Stromal cell of bone marrow (primary cell): ENCODE measurements around the gene CTCF.
A peak's percentile ranks its signal among the peaks of the same experiment; 100 is the strongest.
"Not testable (repeated sequence)": the region's sequence is repeated elsewhere in the genome, so short reads cannot be mapped to it uniquely, and the experiment has no call there.

Experiments
- DNase-seq: peaks from one replicate; pipeline ENCODE4 v3.0.0-alpha.2; 2012; ENCODE audit warnings: low read depth

CTCF gene, protein sequence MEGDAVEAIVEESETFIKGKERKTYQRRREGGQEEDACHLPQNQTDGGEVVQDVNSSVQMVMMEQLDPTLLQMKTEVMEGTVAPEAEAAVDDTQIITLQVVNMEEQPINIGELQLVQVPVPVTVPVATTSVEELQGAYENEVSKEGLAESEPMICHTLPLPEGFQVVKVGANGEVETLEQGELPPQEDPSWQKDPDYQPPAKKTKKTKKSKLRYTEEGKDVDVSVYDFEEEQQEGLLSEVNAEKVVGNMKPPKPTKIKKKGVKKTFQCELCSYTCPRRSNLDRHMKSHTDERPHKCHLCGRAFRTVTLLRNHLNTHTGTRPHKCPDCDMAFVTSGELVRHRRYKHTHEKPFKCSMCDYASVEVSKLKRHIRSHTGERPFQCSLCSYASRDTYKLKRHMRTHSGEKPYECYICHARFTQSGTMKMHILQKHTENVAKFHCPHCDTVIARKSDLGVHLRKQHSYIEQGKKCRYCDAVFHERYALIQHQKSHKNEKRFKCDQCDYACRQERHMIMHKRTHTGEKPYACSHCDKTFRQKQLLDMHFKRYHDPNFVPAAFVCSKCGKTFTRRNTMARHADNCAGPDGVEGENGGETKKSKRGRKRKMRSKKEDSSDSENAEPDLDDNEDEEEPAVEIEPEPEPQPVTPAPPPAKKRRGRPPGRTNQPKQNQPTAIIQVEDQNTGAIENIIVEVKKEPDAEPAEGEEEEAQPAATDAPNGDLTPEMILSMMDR

DNA sequence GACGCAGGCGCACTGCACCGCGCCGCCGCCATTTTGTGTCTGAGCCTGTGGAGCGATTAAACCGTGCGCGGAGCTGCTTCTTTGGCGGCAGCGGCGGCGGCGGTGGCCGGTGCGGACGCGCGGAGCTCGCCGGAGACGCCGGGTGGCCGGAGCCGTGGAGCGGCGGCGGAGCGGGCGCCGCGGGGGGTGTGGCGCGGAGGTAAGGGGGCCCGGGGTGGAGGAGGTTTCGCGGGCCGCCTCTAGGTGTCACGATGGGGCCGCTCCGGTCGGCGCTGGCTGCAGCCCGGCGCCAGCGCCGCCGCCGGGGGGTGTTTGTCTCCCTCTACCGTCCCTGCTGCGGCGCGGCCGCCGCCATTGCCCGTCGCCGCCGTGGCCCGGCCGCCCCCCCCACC is at the start of gene CTCF:
Gene CTCF, plus strand, starts transcription at position 1 of the 392 bp plus-strand sequence. CDS start 48,307 bp downstream, outside the sequence.
- peak; percentile 67 for DNase-seq

DNA sequence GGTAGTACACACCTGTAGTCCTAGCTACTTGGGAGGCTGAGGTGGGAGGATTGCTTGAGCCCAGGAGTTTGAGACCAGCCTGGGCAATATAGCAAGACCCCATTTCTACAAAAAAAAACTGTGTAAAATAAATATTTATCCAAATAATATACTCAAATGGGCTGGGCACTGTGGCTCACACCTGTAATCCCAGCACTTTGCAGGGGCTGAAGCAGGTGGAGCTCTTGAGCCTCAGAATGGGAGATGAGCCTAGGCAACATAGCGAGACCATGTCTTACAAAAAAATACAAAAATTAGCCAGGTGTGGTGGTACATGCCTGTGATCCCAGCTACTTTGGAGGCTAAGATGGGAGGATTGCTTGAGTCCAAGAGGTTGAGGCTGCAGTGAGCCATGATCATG is 48.4 kb upstream of the CTCF start:
- not testable (repeated sequence) for DNase-seq

DNA sequence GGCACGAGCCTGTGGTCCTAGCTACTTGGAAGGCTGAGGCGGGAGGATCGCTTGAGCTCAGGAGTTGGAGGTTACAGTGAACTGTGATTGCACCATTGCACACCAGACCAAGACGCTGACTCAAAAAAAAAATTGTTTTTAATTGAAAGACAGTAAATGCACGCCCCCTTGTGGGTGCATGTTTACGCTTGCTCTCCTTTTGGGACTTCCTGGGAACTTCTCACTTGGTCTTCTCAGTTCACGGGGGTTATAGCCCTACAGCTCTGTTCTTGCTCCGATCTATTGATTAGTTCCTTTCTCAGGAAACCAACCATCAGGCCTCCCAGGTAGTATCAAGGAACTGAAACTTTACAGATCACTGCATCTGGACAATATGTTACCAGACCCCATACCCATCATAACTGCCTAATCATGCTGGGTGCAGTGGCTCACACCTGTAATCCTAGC is 47.9 kb upstream of the CTCF start:
- DNase-seq = peak; percentile 79

DNA sequence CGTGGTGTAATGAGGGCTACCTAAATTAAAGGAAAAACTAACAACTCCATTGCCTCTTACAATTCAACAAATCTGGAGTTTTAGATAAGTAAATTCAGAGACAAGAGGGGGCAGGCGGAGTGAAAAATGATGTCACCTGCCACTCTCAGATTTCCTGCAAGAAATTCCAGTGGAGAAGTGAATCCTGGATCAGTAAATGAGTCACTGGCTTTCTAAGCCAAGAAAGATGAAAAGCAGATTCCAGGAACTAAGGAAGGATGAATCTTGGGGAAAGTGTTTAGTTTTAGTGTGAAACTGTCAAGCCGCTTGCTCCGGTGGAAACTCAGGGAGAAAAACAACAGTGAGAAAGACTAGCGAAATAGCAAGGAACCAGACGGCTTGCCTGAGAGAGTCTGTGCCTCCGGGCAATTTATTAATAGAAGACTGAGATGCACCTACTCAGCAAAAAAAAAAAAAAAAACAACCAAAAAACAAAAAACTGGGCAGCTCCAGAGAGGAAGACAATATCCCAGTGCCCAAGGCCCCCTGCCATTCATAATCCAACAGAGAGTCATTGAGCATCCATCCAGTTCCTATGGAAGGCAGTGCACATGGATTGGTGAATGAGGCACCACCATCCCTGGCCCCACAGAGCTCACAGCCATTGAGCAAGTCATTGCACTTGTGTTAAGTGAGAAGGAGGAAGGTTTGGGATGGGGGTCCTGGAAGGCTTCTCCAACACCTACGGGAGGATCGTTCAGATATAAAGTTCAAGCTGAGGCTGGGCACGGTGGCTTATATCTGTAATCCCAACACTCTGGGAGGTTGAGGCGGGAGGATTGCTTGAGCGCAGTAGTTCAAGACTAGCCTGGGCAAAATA is 45.8 kb upstream of the CTCF start:
- DNase-seq = no peak

DNA sequence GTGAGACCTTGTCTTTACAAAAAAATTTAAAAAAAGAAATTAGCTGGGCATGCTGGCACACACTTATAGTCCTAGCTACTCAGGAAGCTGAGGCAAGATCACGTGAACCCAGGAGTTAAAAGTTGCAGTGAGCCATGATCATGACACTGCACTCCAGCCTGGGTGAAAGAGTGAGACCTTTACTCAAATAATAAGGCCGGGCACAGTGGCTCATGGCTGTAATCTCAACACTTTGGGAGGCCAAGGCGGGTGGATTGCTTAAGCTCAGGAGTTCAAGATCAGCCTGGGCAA is 45.2 kb upstream of the CTCF start:
- DNase-seq = no peak

DNA sequence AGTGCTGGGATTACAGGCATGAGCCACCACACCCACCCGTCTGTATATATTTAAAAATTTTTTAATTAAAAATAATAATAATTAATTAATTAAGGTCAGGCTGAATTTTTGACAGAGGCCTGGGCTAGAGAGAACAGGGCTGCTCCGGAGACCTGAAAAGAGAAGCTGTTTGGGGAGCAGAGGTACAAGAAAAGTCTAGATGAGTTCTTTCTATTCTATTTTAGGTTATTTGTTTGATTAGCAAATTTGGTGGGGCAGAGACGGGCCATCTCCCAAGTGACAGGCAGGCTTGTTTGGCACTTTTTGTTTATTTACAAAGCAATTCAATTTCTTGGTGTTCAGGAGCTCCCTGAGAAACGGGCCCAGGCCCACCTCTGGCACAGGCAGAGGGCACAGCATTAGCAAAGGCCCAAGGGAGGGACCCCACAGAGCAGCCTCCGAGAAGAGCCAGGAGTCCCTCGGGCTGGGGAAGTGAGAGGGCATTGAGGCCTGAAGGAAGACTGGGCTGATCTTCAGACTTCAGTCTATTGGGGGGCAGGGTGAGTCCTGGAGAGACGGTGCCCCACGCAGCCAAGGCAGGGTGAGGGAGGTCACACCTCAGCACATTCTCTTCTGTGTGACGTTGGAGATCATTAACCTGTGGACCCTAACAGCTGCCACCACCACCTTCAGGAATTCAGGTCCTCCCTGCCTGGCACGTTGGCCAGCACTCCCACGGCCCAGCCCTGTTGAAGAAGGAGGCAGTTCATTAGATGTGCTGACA is 44.5 kb upstream of the CTCF start:
- no peak for DNase-seq

DNA sequence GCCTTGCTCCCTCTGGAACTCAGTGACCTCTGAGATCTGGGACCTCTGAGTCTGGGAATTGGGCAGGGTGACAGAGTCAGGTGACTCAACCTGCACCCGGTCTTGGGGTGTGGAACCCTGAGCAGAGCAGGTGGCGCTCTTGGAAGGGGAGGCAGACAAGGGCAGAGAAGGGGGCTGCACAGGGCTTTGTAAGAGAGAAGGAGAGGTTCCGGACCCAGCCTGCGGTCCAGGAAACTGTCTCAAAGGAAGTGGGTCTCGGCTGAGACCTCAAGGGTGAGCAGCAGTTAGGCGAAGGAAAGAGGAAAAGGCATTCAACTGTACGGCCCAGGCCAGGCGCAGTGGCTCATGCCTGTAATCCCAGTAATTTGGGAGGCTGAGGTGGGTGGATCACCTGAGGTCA is 43.6 kb upstream of the CTCF start:
- DNase-seq = no peak

DNA sequence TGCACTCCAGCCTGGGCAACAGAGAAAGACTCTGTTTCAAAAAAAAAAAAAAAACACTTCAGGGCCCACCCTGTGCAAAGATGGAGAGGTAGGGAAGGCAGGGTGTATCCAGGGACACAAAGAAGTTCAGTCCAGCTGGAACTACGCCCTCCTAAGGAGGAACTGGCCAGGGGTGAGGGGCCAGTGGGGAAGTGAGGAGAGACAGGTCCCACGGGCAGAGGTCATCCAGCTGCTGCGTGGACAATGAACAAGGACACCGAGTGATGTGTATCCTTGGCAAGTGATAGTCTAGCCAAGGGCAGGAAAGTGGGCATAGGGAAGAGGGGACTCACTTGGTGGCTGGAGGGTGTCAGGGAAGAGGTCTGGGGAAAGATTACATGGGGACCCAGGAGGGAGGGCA is 43.1 kb upstream of the CTCF start:
- no peak for DNase-seq

DNA sequence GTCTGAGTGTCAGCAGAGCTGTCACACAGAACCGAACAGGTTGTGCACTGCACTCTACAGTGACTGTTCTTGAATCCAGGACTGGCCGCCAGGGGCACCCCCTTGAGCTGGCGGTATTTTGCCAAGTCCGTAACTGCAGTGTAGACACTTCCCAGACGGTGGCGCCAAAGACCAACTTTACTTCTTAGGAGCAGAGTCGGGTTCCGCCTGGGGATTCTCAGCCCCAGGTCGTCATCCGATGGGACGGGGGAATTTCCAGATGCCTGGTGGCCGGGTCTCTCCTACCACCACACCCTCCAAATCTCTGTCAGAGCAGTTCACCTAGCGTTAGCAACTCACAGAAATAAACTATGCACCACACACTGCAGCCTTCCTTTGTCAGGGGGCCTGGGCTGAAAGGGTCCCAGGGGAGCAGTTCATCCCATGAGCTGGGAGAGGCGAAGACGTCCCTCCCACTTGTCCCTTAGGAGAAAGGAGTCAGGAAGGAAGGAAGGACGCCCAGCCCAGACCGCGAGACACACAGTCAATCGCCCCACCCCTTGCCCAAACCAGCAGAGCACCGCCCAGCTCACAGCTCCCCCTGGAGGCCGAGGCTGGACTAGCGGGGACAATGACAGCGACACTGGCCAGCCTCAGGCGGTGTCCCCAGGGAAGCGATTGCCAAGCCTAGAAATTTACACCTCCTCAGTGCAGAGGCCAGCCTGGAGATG is 41.1 kb upstream of the CTCF start:
- peak; percentile 90 for DNase-seq

DNA sequence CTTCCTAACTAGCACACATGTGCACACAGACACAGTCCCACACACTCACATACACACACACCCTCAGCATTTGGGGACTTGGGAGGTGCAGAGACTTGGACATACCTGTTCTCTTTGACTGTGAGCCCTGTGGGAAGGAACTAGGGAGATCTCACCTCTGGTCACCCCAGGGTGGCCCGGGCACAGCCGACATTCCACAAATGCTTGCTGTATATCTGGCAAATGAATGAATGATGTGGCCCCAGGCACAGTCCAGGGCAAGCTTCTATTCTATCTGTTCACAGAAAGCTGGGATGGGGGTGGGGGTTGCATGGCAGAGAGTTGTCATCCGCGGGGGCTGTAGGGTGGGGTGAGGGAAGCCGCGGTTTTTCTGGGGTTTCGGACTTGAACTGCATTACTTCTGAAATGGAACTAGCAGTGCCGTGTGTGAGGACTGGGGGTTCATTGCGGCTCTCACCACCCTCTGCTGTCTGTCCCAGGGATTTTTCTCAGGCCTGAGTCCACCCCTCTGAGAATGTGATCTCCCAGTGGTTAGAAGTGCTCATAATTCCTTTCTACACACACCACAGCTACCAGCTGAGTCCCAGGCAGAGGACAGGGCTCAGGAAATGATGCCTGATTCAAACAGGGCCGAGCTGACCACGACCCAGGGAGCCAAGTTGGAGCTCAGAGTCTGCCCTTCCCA is 37.0 kb upstream of the CTCF start:
- DNase-seq = no peak

DNA sequence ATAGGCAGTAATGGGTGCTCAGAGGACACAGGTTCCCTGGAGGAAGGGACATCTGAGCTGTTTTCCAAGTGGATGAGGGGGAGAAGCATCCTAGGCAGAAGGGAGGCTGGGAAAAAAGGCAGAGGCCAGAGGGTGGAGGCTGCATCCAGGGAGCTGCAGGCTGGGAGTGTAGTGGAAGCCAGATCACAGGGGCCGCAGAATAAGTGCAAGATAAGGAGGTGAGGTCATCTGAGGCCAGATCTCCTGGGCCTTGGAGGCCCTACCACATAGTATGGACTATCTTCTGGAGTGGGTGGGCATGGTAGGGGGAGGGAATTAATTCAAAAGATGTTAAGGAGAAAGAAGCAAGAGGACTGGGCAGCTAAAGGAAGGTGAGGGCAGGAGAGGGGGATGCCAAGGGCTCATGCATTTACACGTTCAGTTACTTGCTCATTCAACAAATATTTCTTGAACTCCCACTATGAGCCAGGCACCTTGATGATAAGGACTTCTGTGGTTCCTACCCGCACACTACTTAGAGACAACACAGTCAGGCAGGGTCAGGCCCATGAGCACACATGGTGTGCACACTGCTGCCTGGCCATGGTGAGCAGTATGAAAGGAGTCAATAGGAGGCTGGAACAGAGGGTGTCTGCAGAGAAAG is 36.1 kb upstream of the CTCF start:
- no peak for DNase-seq

DNA sequence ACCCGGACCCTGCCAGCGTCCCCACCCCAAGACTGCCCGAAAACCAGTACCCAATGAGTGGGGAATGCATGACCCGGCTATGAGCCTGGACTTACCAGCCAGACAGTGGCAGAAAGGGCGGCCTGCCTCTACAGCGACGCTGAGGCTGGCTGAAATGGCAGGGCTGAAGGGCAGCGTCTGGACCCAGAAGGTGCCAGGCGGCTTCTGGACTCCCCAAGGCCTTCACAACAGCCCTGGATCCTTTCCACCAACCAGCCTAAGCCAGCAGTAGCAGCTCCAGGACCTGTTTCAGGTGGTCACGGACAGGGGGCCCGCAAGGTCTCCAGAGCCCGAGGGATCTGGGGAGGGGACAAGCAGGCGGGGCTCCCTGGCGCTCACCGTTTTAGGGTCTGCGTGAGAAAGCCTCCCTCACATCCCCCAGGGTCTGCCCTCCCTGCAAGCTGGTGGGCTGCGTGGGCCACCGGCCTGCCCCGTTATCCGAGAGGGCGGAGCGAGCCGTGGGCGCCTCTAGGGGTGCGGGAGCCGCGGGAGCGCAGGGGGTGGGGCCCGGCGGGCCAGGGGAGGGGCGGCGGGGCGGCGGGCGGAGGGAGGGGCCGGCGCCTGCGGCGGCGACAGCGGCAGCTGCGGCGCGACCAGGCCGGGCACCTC is 34.0 kb upstream of the CTCF start, which contains the start of gene RIPOR1:
Gene RIPOR1, plus strand, starts transcription at position 608 of the 648 bp plus-strand sequence. CDS start 9,618 bp downstream, outside the sequence.
- no peak for DNase-seq

DNA sequence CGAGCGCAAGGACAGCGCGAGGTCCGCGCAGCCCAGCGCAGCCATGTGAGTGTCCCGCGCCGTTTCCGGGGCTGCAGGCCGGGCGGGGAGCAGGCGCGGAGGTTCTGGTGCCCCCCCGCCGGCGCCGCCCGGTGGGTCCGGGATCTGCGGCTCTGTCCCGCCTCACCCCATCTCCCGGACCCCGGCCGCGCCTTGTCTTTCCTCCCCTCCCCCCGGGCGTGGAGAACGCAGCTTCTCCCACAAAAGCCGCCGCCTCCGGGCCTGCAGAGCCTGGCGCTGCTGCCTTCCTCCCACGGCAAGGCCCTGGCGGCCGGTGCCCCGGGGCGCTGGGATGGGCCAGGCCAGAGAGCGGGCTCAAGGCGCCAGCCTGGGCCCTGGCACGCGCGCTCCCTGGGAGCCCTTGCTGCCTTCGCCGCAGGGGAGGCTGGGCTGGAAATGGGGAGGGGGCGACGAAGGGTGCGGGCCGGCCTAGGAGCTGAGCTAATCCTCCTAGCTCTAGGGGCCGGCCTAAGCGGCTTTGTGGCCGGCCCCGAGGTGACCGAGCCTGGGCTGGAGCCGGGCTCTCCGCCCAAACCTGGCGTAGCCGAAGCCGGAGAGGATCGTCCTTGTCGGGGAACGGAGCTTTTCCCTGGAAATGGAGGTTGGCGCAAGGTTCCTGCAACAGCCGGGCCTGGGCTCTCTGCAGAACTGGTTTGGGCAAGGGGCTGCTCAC is 33.3 kb upstream of the CTCF start:
- no peak for DNase-seq

DNA sequence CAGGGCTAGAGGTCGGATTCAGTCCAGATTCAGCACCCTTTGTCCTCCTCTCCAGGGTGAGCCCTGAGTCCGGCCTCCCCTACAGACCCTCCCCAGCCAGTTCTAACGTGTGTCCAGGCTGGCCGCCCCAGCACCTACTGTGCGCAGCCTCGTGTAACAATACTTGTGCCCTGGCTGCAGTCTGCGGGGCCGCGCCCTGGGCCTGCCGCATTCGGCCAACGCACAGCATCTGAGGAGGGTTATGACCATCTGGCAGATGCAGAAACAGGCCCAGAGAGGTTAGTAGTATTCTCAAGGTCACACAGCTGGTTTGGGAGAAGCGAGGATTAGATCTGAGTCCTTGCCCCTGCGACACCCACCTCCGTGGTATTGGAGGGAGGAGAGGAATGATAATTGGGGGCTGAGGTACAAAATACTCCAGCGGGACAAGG is 32.7 kb upstream of the CTCF start:
- DNase-seq = no peak

DNA sequence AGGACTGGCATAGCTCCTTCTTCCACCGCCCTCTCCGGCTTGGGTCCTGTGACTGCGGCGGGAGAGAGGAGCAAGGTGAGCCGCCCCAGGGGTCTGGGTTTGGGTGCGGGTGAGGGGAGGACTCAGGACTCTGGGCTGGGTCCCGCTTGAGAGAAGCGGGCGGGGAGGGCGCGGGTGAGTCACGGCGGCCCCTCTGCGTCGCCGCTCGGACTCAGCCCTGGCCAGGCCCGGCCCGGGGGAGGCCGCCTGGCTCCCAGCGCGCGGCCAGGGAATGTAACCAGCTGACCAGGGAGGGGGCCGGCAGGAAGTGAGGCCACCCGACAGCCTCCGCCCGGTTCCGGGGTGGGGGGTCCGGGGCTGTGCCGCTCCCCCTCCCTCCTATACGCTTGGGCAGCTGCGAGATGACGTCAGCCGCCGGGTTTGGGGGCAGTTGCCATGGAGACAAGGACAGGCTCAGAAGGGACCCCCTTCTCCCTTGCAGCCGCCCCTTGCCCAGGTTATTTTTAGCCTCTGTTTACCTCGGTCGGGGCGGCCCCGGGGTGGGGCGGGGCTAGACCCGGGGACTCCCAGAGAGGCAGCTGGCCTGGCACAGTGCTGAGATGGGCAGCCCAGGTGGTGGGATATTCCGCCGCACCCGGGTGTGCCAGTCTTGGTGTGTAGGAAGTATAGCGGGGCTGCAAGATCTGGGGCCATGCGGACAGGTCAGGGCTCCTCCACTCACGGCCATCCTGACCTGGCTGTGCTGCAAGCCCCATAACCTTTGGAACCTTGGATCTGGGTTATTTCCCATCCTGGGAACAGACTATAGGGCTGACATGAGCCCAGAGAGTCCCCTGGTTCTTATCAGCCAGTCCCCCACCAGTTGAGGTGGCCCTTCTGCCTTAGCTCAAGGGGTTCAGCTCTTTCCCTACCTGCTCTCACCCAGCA is 32.0 kb upstream of the CTCF start:
- peak; percentile 51 for DNase-seq

DNA sequence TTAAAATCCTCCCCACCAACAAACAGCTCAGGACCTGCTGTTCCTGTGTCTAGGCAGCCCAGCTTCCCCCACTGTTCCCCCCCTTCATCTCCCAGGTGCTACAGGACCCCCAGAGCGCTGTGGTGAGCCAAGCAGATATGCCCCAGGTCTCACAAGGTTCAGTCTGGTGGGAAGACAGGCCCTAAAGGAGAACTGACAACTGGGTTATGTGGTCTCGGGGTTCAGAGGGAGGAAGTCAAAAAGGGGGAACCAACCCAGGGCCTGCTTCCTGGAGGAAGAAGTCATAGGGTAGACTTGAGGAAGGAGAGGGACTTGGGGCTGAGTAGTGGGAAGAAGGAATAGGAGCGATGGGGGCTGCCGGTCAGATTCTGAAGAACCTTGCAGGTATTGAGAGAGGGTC is 31.1 kb upstream of the CTCF start:
- no peak for DNase-seq

DNA sequence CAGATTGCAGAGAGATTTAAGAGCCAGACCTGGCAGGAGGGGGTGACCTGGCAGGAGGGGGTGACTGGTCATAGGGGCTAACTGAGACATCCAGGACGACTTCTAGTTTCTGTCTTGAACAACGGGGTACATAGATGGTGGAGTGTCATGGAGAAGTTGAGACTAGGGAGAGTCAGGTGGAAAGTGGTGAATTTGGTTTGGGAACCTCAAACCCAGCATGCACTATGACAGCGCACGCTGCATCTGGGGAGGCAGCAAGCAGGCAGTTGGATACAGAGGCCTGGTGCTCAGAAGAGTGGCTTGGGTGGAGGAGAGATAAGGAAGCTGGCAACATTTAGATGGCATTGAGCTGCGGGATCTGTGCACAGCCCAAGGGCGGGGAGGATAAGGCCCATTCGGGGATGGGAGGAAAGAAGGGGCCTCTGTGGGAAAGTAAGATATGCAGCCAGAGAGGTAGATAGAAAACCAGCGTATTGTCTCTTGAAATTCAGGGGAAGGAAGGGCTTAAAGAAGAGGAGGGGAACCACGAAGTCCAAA is 29.2 kb upstream of the CTCF start:
- no peak for DNase-seq
